Karpas-422 (cell line): ENCODE measurements around the gene ACVR1. TPM values are rescaled to one million over a fixed set of nuclear protein-coding genes. Genes with fewer than 3 reads are reported as not detected.
A peak's percentile ranks its signal among the peaks of the same experiment; 100 is the strongest.

Source experiments
- DNase-seq: peaks from one replicate; pipeline ENCODE4 v3.0.0-alpha.2; 2015
- H2AFZ ChIP-seq: fragments of 200-600 bp; sonication (generic); 2 replicates; pipeline ENCODE4 v1.6.1; 2014; ENCODE audit warnings: antibody characterized with exemption, low read length, mixed read lengths
- H3K27ac ChIP-seq: fragments of 200-600 bp; sonication (generic); 2 replicates; pipeline ENCODE4 v1.5.1; 2014; ENCODE audit warnings: mild to moderate bottlenecking, low read length, moderate library complexity
- H3K27me3 ChIP-seq: fragments of 200-600 bp; sonication (generic); 2 replicates; pipeline ENCODE4 v1.6.1; 2014; ENCODE audit warnings: low read length, mixed read lengths
- H3K36me3 ChIP-seq: fragments of 200-600 bp; sonication (generic); 2 replicates; pipeline ENCODE4 v1.6.1; 2014; ENCODE audit warnings: low read length, mixed read lengths; ENCODE audit not compliant: insufficient read depth
- H3K4me1 ChIP-seq: fragments of 200-600 bp; sonication (generic); 2 replicates; pipeline ENCODE4 v1.6.1; 2014; ENCODE audit warnings: mild to moderate bottlenecking, low read length, mixed read lengths
- H3K4me2 ChIP-seq: fragments of 200-600 bp; sonication (generic); 2 replicates; pipeline ENCODE4 v1.6.1; 2014; ENCODE audit warnings: low read length, low read depth, mild to moderate bottlenecking; ENCODE audit not compliant: poor library complexity, severe bottlenecking
- H3K4me3 ChIP-seq: fragments of 200-600 bp; sonication (generic); 2 replicates; pipeline ENCODE4 v1.5.1; 2014; ENCODE audit warnings: mild to moderate bottlenecking, antibody characterized with exemption, low read length, mixed read lengths
- H3K79me2 ChIP-seq: fragments of 200-600 bp; sonication (generic); 2 replicates; pipeline ENCODE4 v1.6.1; 2014; ENCODE audit warnings: mild to moderate bottlenecking, low read length, mixed read lengths
- H3K9ac ChIP-seq: fragments of 200-600 bp; sonication (generic); 2 replicates; pipeline ENCODE4 v1.6.0; 2014; ENCODE audit warnings: low read length
- H3K9me2 ChIP-seq: fragments of 200-600 bp; sonication (generic), shearing (Covaris generic); replicated peaks from 2 replicates; pipeline ENCODE4 v1.6.0; 2014; ENCODE audit warnings: mild to moderate bottlenecking, low read length, moderate library complexity; ENCODE audit not compliant: insufficient read depth
- H3K9me3 ChIP-seq: fragments of 300-700, 200-600 bp; sonication (generic); 2 replicates; pipeline ENCODE4 v1.6.1; 2014; ENCODE audit warnings: low read length, mixed read lengths
- H4K20me1 ChIP-seq: fragments of 200-600 bp; sonication (generic); 2 replicates; pipeline ENCODE4 v1.6.1; 2014; ENCODE audit warnings: mild to moderate bottlenecking, antibody characterized with exemption, low read length, low read depth; ENCODE audit not compliant: insufficient read depth
- total RNA-seq: library from RNA; depleted of rRNA; stranded (reverse); fragments of >200 nt; shearing (Covaris generic); gene quantifications from 2 replicates; pipeline ENCODE4 v1.2.3, GENCODE V29; 2014; ENCODE audit warnings: low replicate concordance

The ACVR1 gene
- total RNA-seq, 1 experiment from 2014 or later: 0.07 TPM

DNA sequence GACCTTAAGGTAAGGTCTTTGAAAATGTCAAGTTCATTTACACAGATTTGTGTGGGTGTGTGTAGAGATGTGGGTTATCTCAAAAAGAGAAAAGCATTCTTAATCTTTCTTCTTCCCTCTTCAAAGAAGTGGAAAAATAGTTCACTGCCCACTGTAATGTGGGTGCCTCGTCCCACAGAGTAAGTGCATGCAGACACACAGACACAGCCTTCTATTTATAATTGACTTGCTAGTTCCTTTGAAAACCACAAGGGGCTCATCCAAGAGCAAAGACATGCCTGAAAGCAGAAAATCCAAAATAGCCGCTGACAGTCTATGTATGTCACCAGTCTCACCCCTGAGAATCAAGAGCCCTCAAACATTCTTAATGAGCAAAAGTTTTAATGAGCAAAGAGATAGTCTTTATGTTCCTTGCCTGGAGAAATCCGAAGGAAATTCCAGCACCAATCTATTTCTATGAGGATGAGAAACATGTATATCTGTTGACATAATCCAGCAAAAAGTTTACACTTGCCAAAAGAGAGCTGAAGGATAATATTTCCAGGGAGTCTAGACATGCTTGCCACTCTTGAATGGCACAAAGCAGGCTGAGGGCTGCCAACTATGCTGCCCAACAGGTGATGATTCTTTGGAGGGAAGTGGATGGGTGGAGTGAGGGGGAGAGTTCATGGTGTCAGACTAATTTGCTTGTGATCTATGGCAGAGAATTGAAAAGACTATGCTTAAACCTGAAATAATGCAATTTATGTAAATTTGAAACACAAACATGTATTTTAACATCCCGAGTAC is 93.9 kb downstream of the ACVR1 start:
- Histone ChIP-seq H3K9me2 (no peaks in the 10 kb centered on the region), H3K4me1 (no peaks in the 10 kb centered on the region), H3K4me3 (no peak overlapping the region), H3K9ac (no peak overlapping the region), H3K27ac (no peak overlapping the region), H3K79me2 (no peaks in the 10 kb centered on the region), H3K36me3 (no peaks in the 10 kb centered on the region), H4K20me1 (no peaks in the 10 kb centered on the region), H3K9me3 (no peaks in the 10 kb centered on the region), H2AFZ (no peak overlapping the region), H3K4me2 (no peak overlapping the region), H3K27me3 (no peaks in the 10 kb centered on the region)
- no peak for DNase-seq

DNA sequence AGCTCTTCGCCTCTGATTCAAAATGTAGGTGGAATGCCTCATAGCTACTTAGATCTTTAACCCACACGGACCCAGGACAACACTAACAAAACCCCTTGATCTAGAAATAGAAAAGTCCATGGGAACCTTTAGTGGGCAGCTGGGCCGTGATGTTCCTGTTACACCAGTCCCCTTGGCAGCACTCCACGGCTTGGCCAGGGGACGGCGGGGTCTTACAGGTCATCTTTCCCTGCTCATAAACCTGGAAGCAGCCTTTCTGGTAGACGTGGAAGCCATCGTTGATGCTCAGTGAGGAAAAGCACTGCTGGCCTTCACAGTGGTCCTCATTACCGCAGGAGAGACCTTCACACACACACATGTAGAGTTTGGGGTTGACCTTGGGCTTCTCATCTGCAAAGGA is 95.9 kb downstream of the ACVR1 start:
- no peak overlapping the region for H3K27ac ChIP-seq
- no peaks in the 10 kb centered on the region for H3K9me3 ChIP-seq
- H3K79me2 ChIP-seq: no peaks in the 10 kb centered on the region
- H3K4me1 ChIP-seq: no peaks in the 10 kb centered on the region
- no peaks in the 10 kb centered on the region for H3K9me2 ChIP-seq
- no peak overlapping the region for H3K9ac ChIP-seq
- no peaks in the 10 kb centered on the region for H4K20me1 ChIP-seq
- DNase-seq: no peak
- no peak overlapping the region for H3K4me2 ChIP-seq
- H3K4me3 ChIP-seq: no peak overlapping the region
- no peak overlapping the region for H2AFZ ChIP-seq
- H3K36me3 ChIP-seq: no peaks in the 10 kb centered on the region
- H3K27me3 ChIP-seq: no peaks in the 10 kb centered on the region

DNA sequence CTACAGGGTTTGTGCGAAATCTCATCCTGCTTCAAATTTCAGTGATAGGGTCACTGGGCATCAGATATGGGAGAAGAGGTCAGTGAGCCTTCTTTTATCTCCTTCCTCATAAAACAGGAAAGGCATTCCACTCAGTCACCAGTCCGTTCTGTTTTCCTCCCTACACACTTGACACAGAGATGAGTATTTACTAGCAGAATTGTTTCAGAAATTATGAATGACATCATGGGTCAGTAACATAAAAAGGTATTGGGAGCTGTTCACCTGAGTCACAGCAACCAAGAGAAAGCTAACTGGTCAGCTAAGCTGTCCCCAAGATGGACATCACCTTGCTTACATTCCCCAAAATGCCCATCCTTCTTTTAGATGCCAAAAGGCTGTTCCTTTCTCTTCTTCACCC is 96.3 kb downstream of the ACVR1 start:
- Histone ChIP-seq H3K27ac (no peak overlapping the region), H3K27me3 (no peaks in the 10 kb centered on the region), H3K9ac (no peak overlapping the region), H2AFZ (no peak overlapping the region), H3K9me3 (no peaks in the 10 kb centered on the region), H3K4me2 (no peak overlapping the region), H3K9me2 (no peaks in the 10 kb centered on the region), H3K36me3 (no peaks in the 10 kb centered on the region), H4K20me1 (no peaks in the 10 kb centered on the region), H3K4me3 (no peak overlapping the region), H3K4me1 (no peaks in the 10 kb centered on the region), H3K79me2 (no peaks in the 10 kb centered on the region)
- no peak for DNase-seq

DNA sequence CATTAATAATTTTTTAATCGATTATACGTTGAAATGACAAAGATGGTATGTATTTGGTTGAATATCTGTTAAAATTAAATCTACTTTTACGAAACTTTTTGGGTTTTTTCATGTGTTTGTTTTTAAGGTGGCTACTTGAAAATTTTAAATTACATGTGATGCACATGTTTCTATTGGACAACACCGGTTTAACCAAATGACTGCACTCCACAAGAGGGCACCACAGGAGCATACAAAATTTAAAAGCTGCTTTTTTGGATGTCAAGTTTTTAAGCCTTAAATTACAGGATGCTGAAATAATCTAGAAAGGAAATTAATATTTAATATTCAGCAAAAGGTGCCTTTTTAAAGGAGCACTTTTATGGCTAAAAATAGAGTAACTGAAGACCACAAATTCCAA is 98.7 kb downstream of the ACVR1 start:
- Histone ChIP-seq H4K20me1 (no peaks in the 10 kb centered on the region), H3K9me3 (no peaks in the 10 kb centered on the region), H3K9ac (no peak overlapping the region), H3K9me2 (no peaks in the 10 kb centered on the region), H3K79me2 (no peaks in the 10 kb centered on the region), H2AFZ (no peak overlapping the region), H3K36me3 (no peaks in the 10 kb centered on the region), H3K4me3 (no peak overlapping the region), H3K4me2 (no peak overlapping the region), H3K27ac (no peak overlapping the region), H3K4me1 (no peaks in the 10 kb centered on the region), H3K27me3 (no peaks in the 10 kb centered on the region)
- DNase-seq: peak; percentile 72

DNA sequence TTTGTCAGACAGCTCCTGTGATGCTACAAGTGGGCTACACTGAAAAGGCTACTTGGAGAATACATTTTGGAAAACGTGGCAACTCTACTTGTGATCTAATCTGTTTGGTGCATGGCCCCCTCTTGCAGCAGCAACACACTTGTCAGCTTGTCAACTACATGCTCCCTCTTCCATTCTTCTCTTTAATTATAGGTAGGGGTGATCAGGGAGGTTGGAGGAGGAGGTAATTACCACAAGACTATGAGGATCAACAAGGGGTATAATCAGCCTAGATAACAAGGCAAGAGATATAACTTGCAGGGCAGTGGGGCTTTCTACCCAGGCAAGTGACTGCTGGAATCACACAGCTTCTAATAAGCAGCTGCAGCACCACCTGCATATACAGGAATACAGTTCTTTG is 104.9 kb downstream of the ACVR1 start:
- Histone ChIP-seq H3K4me1 (no peaks in the 10 kb centered on the region), H3K9me2 (no peaks in the 10 kb centered on the region), H3K9me3 (no peaks in the 10 kb centered on the region), H3K9ac (no peak overlapping the region), H4K20me1 (no peaks in the 10 kb centered on the region), H3K4me3 (no peak overlapping the region), H2AFZ (no peak overlapping the region), H3K4me2 (no peak overlapping the region), H3K27ac (no peak overlapping the region), H3K36me3 (no peaks in the 10 kb centered on the region), H3K27me3 (no peaks in the 10 kb centered on the region), H3K79me2 (no peaks in the 10 kb centered on the region)
- DNase-seq: no peak

DNA sequence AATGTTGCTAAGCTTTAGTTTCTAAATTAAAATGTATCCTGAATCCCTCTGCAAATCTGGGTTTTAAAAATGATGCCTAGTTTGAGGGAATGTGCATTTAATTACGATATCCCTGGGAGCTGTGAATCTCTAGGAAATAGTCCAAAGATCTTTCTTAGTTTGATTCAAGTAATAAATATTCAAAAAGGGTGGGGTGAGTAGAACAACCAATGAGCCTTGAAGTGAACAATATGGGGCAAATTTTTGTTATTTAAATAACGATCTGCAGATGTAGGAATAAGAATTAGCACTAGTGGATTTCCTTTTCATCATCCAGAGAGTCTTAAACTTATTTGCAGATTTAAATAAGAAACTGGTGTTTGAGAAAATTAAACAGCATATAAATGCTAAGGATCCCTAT is 106.3 kb downstream of the ACVR1 start:
- Histone ChIP-seq H3K9ac (no peak overlapping the region), H2AFZ (no peak overlapping the region)

DNA sequence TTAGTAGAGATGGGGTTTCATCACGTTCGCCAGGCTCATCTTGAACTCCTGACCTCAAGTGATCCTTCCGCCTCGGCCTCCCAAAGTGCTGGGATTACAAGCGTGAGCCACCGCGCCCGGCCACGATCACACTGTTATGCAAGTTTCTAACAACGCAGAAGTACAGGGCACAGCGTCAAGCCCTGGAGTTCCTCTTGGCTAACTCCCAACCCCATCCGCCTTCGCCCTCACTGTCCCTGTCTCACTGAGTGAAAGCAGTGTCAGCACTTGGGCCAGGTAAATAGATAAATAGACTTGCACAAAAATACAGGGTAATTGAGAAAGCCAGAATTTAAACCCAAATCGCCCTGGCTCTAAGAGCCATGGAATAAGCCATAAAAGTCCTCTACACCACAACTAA is 111.7 kb downstream of the ACVR1 start:
- Histone ChIP-seq H3K9me3 (no peaks in the 10 kb centered on the region), H3K9me2 (no peaks in the 10 kb centered on the region), H4K20me1 (no peaks in the 10 kb centered on the region), H3K27me3 (no peaks in the 10 kb centered on the region), H2AFZ (no peak overlapping the region), H3K79me2 (no peaks in the 10 kb centered on the region), H3K4me2 (no peak overlapping the region), H3K9ac (no peak overlapping the region), H3K36me3 (no peaks in the 10 kb centered on the region), H3K4me3 (no peak overlapping the region), H3K4me1 (no peaks in the 10 kb centered on the region), H3K27ac (no peak overlapping the region)
- DNase-seq: no peak

More for the DNA sequence above, 106.3 kb downstream of the ACVR1 start:
- H3K4me2 ChIP-seq: no peak overlapping the region
- no peaks in the 10 kb centered on the region for H3K4me1 ChIP-seq
- no peaks in the 10 kb centered on the region for H3K36me3 ChIP-seq
- DNase-seq: no peak
- no peaks in the 10 kb centered on the region for H3K9me3 ChIP-seq
- no peak overlapping the region for H3K27ac ChIP-seq
- H4K20me1 ChIP-seq: no peaks in the 10 kb centered on the region
- H3K9me2 ChIP-seq: no peaks in the 10 kb centered on the region
- no peaks in the 10 kb centered on the region for H3K79me2 ChIP-seq
- no peaks in the 10 kb centered on the region for H3K27me3 ChIP-seq
- H3K4me3 ChIP-seq: no peak overlapping the region

DNA sequence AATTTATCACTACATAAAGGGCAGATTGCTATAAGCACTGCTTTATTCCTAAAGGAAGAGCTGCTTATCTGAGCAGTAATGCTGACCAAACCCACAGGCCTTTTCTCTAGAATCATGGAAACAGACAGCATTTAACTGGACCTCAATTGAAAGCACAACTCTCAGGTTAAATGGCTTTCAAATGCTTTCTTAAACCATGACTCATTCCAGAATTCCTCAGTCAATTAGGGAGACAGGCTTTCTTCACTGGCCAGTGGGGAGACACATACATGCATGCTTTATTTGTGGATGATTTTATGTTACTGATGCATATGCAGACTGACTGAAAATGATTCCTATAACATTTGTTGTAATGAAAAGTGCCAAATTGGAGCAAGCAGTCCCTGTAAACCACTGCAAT is 114.6 kb downstream of the ACVR1 start:
- no peak for DNase-seq
- no peak overlapping the region for H3K9ac ChIP-seq
- H3K9me2 ChIP-seq: no peaks in the 10 kb centered on the region
- H4K20me1 ChIP-seq: no peaks in the 10 kb centered on the region
- H3K4me2 ChIP-seq: no peak overlapping the region
- no peak overlapping the region for H3K4me3 ChIP-seq
- no peaks in the 10 kb centered on the region for H3K27me3 ChIP-seq
- H3K36me3 ChIP-seq: no peaks in the 10 kb centered on the region
- no peaks in the 10 kb centered on the region for H3K4me1 ChIP-seq
- no peak overlapping the region for H3K27ac ChIP-seq
- H2AFZ ChIP-seq: no peak overlapping the region
- no peaks in the 10 kb centered on the region for H3K9me3 ChIP-seq
- H3K79me2 ChIP-seq: no peaks in the 10 kb centered on the region
